ENCODE measurements around the gene THSD4.

The THSD4 gene

DNA sequence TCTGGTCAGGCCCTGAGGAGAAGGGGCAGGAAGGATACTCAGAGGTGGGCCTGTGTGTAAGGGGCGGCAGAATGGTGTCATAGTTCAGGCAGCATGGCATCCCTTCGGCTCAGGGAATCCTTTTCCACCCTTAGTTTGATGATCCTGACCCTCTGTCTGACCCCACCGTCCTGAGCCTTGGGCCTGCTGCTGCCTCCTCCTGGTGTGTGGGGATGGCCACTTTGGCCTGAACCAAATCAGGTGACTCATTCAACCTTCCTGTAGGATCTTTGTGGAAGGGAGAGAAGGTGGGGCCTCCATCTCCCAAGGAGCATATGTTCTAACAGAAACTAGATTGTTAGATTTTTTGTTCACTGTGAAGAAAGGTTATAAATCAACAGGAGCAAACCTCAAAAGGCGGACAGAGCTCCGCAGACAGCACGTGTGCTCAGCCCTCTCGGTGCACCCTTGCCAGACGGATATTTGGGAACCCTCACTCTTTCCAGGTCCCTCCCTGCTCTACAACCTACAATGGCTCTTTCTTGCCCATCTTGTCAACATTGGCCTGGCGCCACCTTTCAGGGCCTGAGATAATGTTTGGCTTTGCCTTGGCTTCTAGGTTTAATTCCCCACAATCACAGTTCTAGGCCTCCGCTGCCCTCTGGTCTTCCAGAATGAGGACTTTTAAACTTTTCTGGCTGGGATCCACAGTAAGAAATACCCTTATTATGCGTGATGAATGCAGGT is 21.7 kb downstream of the THSD4 start:
- Histone ChIP-seq H3K4me1 (ENCODE audit: low read length) (no peaks in the 10 kb centered on the region), H3K9ac (ENCODE audit: low read length) (no peak overlapping the region), H2AFZ (ENCODE audit: low read depth, low read length) (no peak overlapping the region), H3K4me3 (ENCODE audit: low read length) (no peak overlapping the region), H3K4me2 (ENCODE audit: low read length) (no peak overlapping the region), H3K27me3 (ENCODE audit: low read depth, low read length) (peaks cover 16% of the 10 kb centered on the region; the same call in 1 of the 2 replicates), H3K9me3 (ENCODE audit: insufficient read depth, low read length) (no peaks in the 10 kb centered on the region), H3K27ac (ENCODE audit: low read length) (no peak overlapping the region), H3K36me3 (replicated peaks; ENCODE audit: low read depth, low read length) (no peaks in the 10 kb centered on the region), H4K20me1 (ENCODE audit: insufficient read depth, low read length) (no peaks in the 10 kb centered on the region), H3K79me2 (ENCODE audit: low read length) (no peaks in the 10 kb centered on the region)
- TF ChIP-seq CTCF (IDR thresholded peaks at IDR 0.05; ENCODE audit: low read depth, low read length) (no peak), EZH2phosphoT487 (IDR thresholded peaks at IDR 0.05; ENCODE audit: low read depth) (no peak)

DNA sequence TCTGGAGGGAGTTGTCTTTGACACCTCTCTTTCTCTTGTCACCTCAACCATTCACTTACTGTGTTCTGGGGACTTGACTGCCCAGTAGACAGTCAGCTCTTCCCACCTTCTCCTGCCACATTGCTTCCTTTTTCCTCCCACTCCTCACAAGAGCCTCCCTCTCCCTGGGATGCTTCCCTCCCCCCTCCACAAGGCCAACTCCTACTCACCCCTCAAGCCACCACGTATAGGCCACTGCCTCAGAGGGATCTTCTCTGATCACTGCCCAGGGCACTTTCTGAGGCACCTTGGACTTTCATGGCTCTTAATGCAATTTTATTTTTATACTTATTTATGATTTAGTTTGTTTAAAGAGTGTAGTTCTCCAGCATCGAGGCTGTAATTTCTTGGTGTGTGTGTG is 23.2 kb downstream of the THSD4 start:
- H3K27me3 ChIP-seq (ENCODE audit: low read depth, low read length): peaks cover 12% of the 10 kb centered on the region; the same call in 1 of the 2 replicates
- H3K79me2 ChIP-seq (ENCODE audit: low read length): no peaks in the 10 kb centered on the region
- no peak overlapping the region for H3K9ac ChIP-seq (ENCODE audit: low read length)
- no peaks in the 10 kb centered on the region for H3K36me3 ChIP-seq (replicated peaks; ENCODE audit: low read depth, low read length)
- H3K4me2 ChIP-seq (ENCODE audit: low read length): no peak overlapping the region
- no peaks in the 10 kb centered on the region for H4K20me1 ChIP-seq (ENCODE audit: insufficient read depth, low read length)
- no peak overlapping the region for H2AFZ ChIP-seq (ENCODE audit: low read depth, low read length)
- no peaks in the 10 kb centered on the region for H3K4me1 ChIP-seq (ENCODE audit: low read length)
- no peak overlapping the region for H3K4me3 ChIP-seq (ENCODE audit: low read length)
- no peaks in the 10 kb centered on the region for H3K9me3 ChIP-seq (ENCODE audit: insufficient read depth, low read length)
- H3K27ac ChIP-seq (ENCODE audit: low read length): no peak overlapping the region
- no peak for TF ChIP-seq EZH2phosphoT487 (IDR thresholded peaks at IDR 0.05; ENCODE audit: low read depth)
- TF ChIP-seq CTCF (IDR thresholded peaks at IDR 0.05; ENCODE audit: low read depth, low read length): no peak

GRCh38 chr15:71139241-71139640 is 24.0 kb downstream of the THSD4 start:
- TF ChIP-seq CTCF (IDR thresholded peaks at IDR 0.05; ENCODE audit: low read depth, low read length) (no peak), EZH2phosphoT487 (IDR thresholded peaks at IDR 0.05; ENCODE audit: low read depth) (no peak)
- H3K4me2 ChIP-seq (ENCODE audit: low read length): no peak overlapping the region
- H3K36me3 ChIP-seq (replicated peaks; ENCODE audit: low read depth, low read length): no peaks in the 10 kb centered on the region
- peaks cover 4% of the 10 kb centered on the region for H3K27me3 ChIP-seq (ENCODE audit: low read depth, low read length)
- H3K27ac ChIP-seq (ENCODE audit: low read length): no peak overlapping the region
- H3K9me3 ChIP-seq (ENCODE audit: insufficient read depth, low read length): no peaks in the 10 kb centered on the region
- no peak overlapping the region for H2AFZ ChIP-seq (ENCODE audit: low read depth, low read length)
- H4K20me1 ChIP-seq (ENCODE audit: insufficient read depth, low read length): no peaks in the 10 kb centered on the region
- H3K9ac ChIP-seq (ENCODE audit: low read length): no peak overlapping the region
- no peak overlapping the region for H3K4me3 ChIP-seq (ENCODE audit: low read length)
- no peaks in the 10 kb centered on the region for H3K4me1 ChIP-seq (ENCODE audit: low read length)
- no peaks in the 10 kb centered on the region for H3K79me2 ChIP-seq (ENCODE audit: low read length)

GRCh38 chr15:71141572-71141971 is 26.3 kb downstream of the THSD4 start:
- Histone ChIP-seq H3K36me3 (replicated peaks; ENCODE audit: low read depth, low read length) (no peaks in the 10 kb centered on the region), H3K27me3 (ENCODE audit: low read depth, low read length) (peaks cover 8% of the 10 kb centered on the region), H3K4me2 (ENCODE audit: low read length) (no peak overlapping the region), H3K27ac (ENCODE audit: low read length) (no peak overlapping the region), H3K4me1 (ENCODE audit: low read length) (no peaks in the 10 kb centered on the region), H3K9me3 (ENCODE audit: insufficient read depth, low read length) (no peaks in the 10 kb centered on the region), H2AFZ (ENCODE audit: low read depth, low read length) (no peak overlapping the region), H4K20me1 (ENCODE audit: insufficient read depth, low read length) (no peaks in the 10 kb centered on the region), H3K79me2 (ENCODE audit: low read length) (no peaks in the 10 kb centered on the region), H3K9ac (ENCODE audit: low read length) (no peak overlapping the region), H3K4me3 (ENCODE audit: low read length) (no peak overlapping the region)
- TF ChIP-seq CTCF (IDR thresholded peaks at IDR 0.05; ENCODE audit: low read depth, low read length) (no peak), EZH2phosphoT487 (IDR thresholded peaks at IDR 0.05; ENCODE audit: low read depth) (no peak)

Measured in OCI-LY3 (cell line).